ENCODE results near the gene CPLANE1.

CPLANE1 gene

GRCh38 chr5:37064442-37064841 lies 184.7 kb downstream of the CPLANE1 start:
- DNase-seq (ENCODE audit: low read depth in 3 of 3): no peak

GRCh38 chr5:37063739-37064138 lies 185.4 kb downstream of the CPLANE1 start:
- DNase-seq (ENCODE audit: low read depth in 3 of 3): no peak

- no peak for DNase-seq (ENCODE audit: low read depth in 3 of 3)
These were observed 189.1 kb downstream of the CPLANE1 start for GRCh38 chr5:37060030-37060429.

GRCh38 chr5:37056762-37057161 lies 192.4 kb downstream of the CPLANE1 start:
- DNase-seq (ENCODE audit: low read depth in 3 of 3): no peak
